ENCODE results near the gene ALMS1. TPM values are rescaled to one million over a fixed set of nuclear protein-coding genes. Genes with fewer than 3 reads are reported as not detected.
"Not testable (repeated sequence)": the region's sequence is repeated elsewhere in the genome, so short reads cannot be mapped to it uniquely, and the experiment has no call there.

Gene ALMS1
- total RNA-seq, 2 donors from 2014 or later, result 34.2 to 44.5 TPM

GRCh38 chr2:73516033-73516432 lies 130.4 kb downstream of the ALMS1 start:
- H3K27me3 ChIP-seq, result no peaks in the 10 kb centered on the region
- TF ChIP-seq POLR2A (IDR thresholded peaks at IDR 0.05) (no peak), CTCF (IDR thresholded peaks at IDR 0.05) (no peak)
- DNase-seq (no peak), ATAC-seq (no peak)
- intact Hi-C loops (cut with DNase I), result no loop called here
- H3K9me3 ChIP-seq, result no peaks in the 10 kb centered on the region
- H3K4me3 ChIP-seq, result no peak overlapping the region
- no peak overlapping the region for H3K27ac ChIP-seq
- H3K36me3 ChIP-seq (replicated peaks in 1 of 2; ENCODE audit: insufficient read depth in 1 of 2, low read depth in 2 of 2), result peaks cover 4 to 7% of the 10 kb centered on the region in 2 donors
- WGBS, 2 donors, result 88 to 97% methylated on average over 1 of the region's 1 CpG
- H3K4me1 ChIP-seq, result no peaks in the 10 kb centered on the region

- H3K4me1 ChIP-seq, result no peaks in the 10 kb centered on the region
- TF ChIP-seq CTCF (IDR thresholded peaks at IDR 0.05) (no peak), POLR2A (IDR thresholded peaks at IDR 0.05) (no peak)
- H3K27ac ChIP-seq, result no peak overlapping the region
- intact Hi-C loops (cut with DNase I), result no loop called here
- H3K4me3 ChIP-seq, result no peak overlapping the region
- no peaks in the 10 kb centered on the region for H3K36me3 ChIP-seq (replicated peaks in 1 of 2; ENCODE audit: insufficient read depth in 1 of 2, low read depth in 2 of 2)
- H3K9me3 ChIP-seq, result no peaks in the 10 kb centered on the region
- 89% methylated on average over 1 of the region's 1 CpG; no CpG with 5 or more reads in 1 of the 2 donors for WGBS, 2 donors
- DNase-seq, result no peak
- no peaks in the 10 kb centered on the region for H3K27me3 ChIP-seq
- no peak for ATAC-seq
Measured at GRCh38 chr2:73528688-73529087, 143.1 kb downstream of the ALMS1 start.

GRCh38 chr2:73530773-73531172 lies 145.1 kb downstream of the ALMS1 start:
- H3K4me3 ChIP-seq; H3K27me3 ChIP-seq; intact Hi-C loops (cut with DNase I); H3K27ac ChIP-seq; H3K36me3 ChIP-seq (replicated peaks in 1 of 2; ENCODE audit: insufficient read depth in 1 of 2, low read depth in 2 of 2); DNase-seq; H3K9me3 ChIP-seq; ATAC-seq; H3K4me1 ChIP-seq: not testable (repeated sequence)
- 98 to 100% methylated on average over 3 to 4 of the region's 4 CpGs for WGBS, 2 donors

GRCh38 chr2:73532381-73532780 lies 146.7 kb downstream of the ALMS1 start:
- intact Hi-C loops (cut with DNase I), result no loop called here
- H3K36me3 ChIP-seq (replicated peaks in 1 of 2; ENCODE audit: insufficient read depth in 1 of 2, low read depth in 2 of 2), result peaks cover 0 to 2% of the 10 kb centered on the region in 2 donors
- H3K27ac ChIP-seq, result no peak overlapping the region
- H3K9me3 ChIP-seq, result no peaks in the 10 kb centered on the region
- DNase-seq (no peak), ATAC-seq (no peak)
- H3K27me3 ChIP-seq, result no peaks in the 10 kb centered on the region
- H3K4me1 ChIP-seq, result no peaks in the 10 kb centered on the region
- TF ChIP-seq CTCF (IDR thresholded peaks at IDR 0.05) (no peak), POLR2A (IDR thresholded peaks at IDR 0.05) (no peak)
- H3K4me3 ChIP-seq, result no peak overlapping the region
- whole genome bisulfite sequencing, 2 donors, result 83 to 100% methylated on average over 1 of the region's 1 CpG

- Histone ChIP-seq H3K4me3 (no peak overlapping the region), H3K27me3 (no peaks in the 10 kb centered on the region), H3K36me3 (replicated peaks in 1 of 2; ENCODE audit: insufficient read depth in 1 of 2, low read depth in 2 of 2) (peaks cover 0 to 5% of the 10 kb centered on the region in 2 donors), H3K4me1 (no peaks in the 10 kb centered on the region), H3K9me3 (no peaks in the 10 kb centered on the region), H3K27ac (no peak overlapping the region)
- intact Hi-C loops (cut with DNase I), result no loop called here
- ATAC-seq, result no peak
- WGBS, 2 donors, result 91 to 96% methylated on average over 6 of the region's 6 CpGs
- no peak for DNase-seq
- TF ChIP-seq POLR2A (IDR thresholded peaks at IDR 0.05), result no peak
- TF ChIP-seq CTCF (IDR thresholded peaks at IDR 0.05), result no peak
Measured at GRCh38 chr2:73536133-73536840, 150.7 kb downstream of the ALMS1 start.

GRCh38 chr2:73560875-73561274 lies 175.2 kb downstream of the ALMS1 start:
- H3K9me3 ChIP-seq; H3K27me3 ChIP-seq; H3K27ac ChIP-seq; ATAC-seq; H3K36me3 ChIP-seq (replicated peaks in 1 of 2; ENCODE audit: insufficient read depth in 1 of 2, low read depth in 2 of 2); H3K4me3 ChIP-seq; intact Hi-C loops (cut with DNase I); H3K4me1 ChIP-seq: not testable (repeated sequence)
- WGBS, 2 donors, result 58 to 60% methylated on average over 5 of the region's 5 CpGs
- peak in 1 of 4 donors; percentile 40 for DNase-seq
